Measurements from ENCODE around the gene PSEN1. TPM values are rescaled to one million over a fixed set of nuclear protein-coding genes. Genes with fewer than 3 reads are reported as not detected.

PSEN1 gene
- total and polyA plus RNA-seq, 10 of the 15 experiments (the other 5 are each of a cell fraction or from before 2014, with no cell fraction given), result 8.9 to 32.3 (median 21.8) TPM

- ATAC-seq (peak; percentile 15), FAIRE-seq (no peak), DNase-seq (ENCODE audit: low read depth, low spot score) (no peak)
- no peaks in the 10 kb centered on the region; the same call in 2 of the 3 replicates for H3K9me3 ChIP-seq (replicated peaks; ENCODE audit: control insufficient read depth, insufficient read depth, low read length)
- no TSS peak for BruUV-seq (replicated peaks)
- RAD21 ChIA-PET (ENCODE audit: unreplicated experiment), result interaction anchor here (0.8 kb wide), 1 partner anchor 52 kb away, joined by 3 read pairs; no protein-coding TSS in a partner anchor
- WGBS (ENCODE audit: insufficient coverage, insufficient replicate concordance, low lambda C conversion rate, missing lambda C conversion rate), result 78% methylated on average over 11 of the region's 11 CpGs
- in situ Hi-C loops (cut with MboI), result no loop called here
- no peaks in the 10 kb centered on the region for H3K79me2 ChIP-seq (ENCODE audit: control insufficient read depth, insufficient read depth, low read length)
- SMC1A ChIA-PET (ENCODE audit: uncharacterized antibody, unreplicated experiment), result interaction anchor here (1.1 to 2.0 kb wide), 2 partner anchors 15 to 50 kb away, joined by 3 to 8 read pairs; no protein-coding TSS in a partner anchor
- H4K20me1 ChIP-seq (ENCODE audit: control insufficient read depth, insufficient read depth), result 0 out of 2 replicates have a peak, but pooled peaks cover 4% of the 10 kb centered on the region
- intact Hi-C loops (cut with micrococcal nuclease; ENCODE audit: unreplicated experiment), result no loop called here
- H3K36me3 ChIP-seq (ENCODE audit: control insufficient read depth in 2 of 2, insufficient read depth in 2 of 2, low read length in 1 of 2), result no peaks in the 10 kb centered on the region
- TF ChIP-seq IKZF1 (conservative IDR thresholded peaks at IDR 0.05) (no peak), CEBPB (IDR thresholded peaks at IDR 0.05; ENCODE audit: borderline replicate concordance in 1 of 2, low read depth in 2 of 2, low read length in 2 of 2) (no peak), BHLHE40 (IDR thresholded peaks at IDR 0.05; ENCODE audit: borderline replicate concordance in 1 of 2, low read depth in 2 of 2, low read length in 1 of 2) (0 out of 4 replicates have a peak, but pooled peaks of 1 of the 2 experiments have one; percentile 24), ZNF622 (IDR thresholded peaks at IDR 0.05) (no peak), HDAC2 (IDR thresholded peaks at IDR 0.05) (no peak), BCLAF1 (IDR thresholded peaks at IDR 0.05) (no peak), GATAD2B (conservative IDR thresholded peaks at IDR 0.05; ENCODE audit: low read depth) (no peak), POLR2A (IDR thresholded peaks at IDR 0.05; ENCODE audit: low read depth, low read length) (no peak)
- no peak overlapping the region for H3K27ac ChIP-seq (ENCODE audit: control insufficient read depth, insufficient read depth)
- no peak overlapping the region for H2AFZ ChIP-seq (ENCODE audit: control insufficient read depth, low read depth, low read length)
- H3K4me2 ChIP-seq (ENCODE audit: control insufficient read depth, insufficient read depth), result no peak overlapping the region
- CTCF ChIA-PET, result no interaction called here
- H3K4me1 ChIP-seq (ENCODE audit: control insufficient read depth, insufficient read depth, low read length), result peaks cover 47% of the 10 kb centered on the region
- H3K9ac ChIP-seq (ENCODE audit: control insufficient read depth, insufficient read depth, low read length), result no peak overlapping the region
- H3K27me3 ChIP-seq (replicated peaks in 1 of 2; ENCODE audit: control insufficient read depth in 2 of 2, insufficient read depth in 2 of 2, low read length in 1 of 2), result peaks cover 8 to 26% of the 10 kb centered on the region in 2 experiments
- H3K4me3 ChIP-seq, result no peak overlapping the region
- POLR2A ChIA-PET, result interaction anchor here (0.5 to 1.4 kb wide), 3 partner anchors 16 to 48 kb away, joined by 3 to 6 read pairs (median 4); no protein-coding TSS in a partner anchor
Observed at GRCh38 chr14:73238941-73239340, 102.6 kb downstream of the PSEN1 start.

Measured in GM12878 (cell line).